Measurements from ENCODE around the gene NEURL1. TPM values are rescaled to one million over a fixed set of nuclear protein-coding genes. Genes with fewer than 3 reads are reported as not detected.

The NEURL1 gene
- total RNA-seq, 4 donors from 2014 or later: 0.12 to 0.13 TPM; not detected in 2

GRCh38 chr10:103578782-103579382 lies 85.4 kb downstream of the NEURL1 start:
- TF ChIP-seq CTCF (IDR thresholded peaks at IDR 0.05): no peak
- DNase-seq (ENCODE audit: low spot score) (no peak), ATAC-seq (ENCODE audit: low FRiP score) (no peak)

- no peak for TF ChIP-seq CTCF (IDR thresholded peaks at IDR 0.05)
- ATAC-seq (ENCODE audit: low FRiP score) (no peak), DNase-seq (ENCODE audit: low spot score) (no peak)
Measured at GRCh38 chr10:103580011-103580410, 86.5 kb downstream of the NEURL1 start.

- no peak for DNase-seq (ENCODE audit: low spot score)
- no peak for TF ChIP-seq CTCF (IDR thresholded peaks at IDR 0.05)
- ATAC-seq (ENCODE audit: low FRiP score): no peak
Measured at GRCh38 chr10:103580430-103580829, 86.9 kb downstream of the NEURL1 start.

DNA sequence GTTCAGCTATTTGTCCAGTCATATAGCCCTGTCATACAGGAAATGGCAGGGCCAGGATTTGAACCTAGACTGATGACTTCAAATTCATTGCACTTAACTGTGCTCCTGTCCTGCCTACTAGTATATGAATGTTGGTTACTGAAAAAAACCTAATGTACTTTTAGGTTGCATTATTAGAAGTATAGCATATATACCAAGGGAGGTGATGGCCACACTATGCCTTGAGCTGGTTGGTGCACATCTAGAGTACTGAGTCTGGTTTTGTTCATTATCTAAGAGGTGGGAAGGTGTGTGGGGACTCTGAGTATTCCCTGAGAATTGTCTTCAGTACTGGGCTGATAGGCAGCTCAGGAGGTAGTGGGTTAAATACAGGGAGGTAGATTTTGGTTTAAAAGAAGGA lies 88.0 kb downstream of the NEURL1 start:
- ATAC-seq (ENCODE audit: low FRiP score): no peak
- no peak for TF ChIP-seq CTCF (IDR thresholded peaks at IDR 0.05)
- no peak for DNase-seq (ENCODE audit: low spot score)

DNA sequence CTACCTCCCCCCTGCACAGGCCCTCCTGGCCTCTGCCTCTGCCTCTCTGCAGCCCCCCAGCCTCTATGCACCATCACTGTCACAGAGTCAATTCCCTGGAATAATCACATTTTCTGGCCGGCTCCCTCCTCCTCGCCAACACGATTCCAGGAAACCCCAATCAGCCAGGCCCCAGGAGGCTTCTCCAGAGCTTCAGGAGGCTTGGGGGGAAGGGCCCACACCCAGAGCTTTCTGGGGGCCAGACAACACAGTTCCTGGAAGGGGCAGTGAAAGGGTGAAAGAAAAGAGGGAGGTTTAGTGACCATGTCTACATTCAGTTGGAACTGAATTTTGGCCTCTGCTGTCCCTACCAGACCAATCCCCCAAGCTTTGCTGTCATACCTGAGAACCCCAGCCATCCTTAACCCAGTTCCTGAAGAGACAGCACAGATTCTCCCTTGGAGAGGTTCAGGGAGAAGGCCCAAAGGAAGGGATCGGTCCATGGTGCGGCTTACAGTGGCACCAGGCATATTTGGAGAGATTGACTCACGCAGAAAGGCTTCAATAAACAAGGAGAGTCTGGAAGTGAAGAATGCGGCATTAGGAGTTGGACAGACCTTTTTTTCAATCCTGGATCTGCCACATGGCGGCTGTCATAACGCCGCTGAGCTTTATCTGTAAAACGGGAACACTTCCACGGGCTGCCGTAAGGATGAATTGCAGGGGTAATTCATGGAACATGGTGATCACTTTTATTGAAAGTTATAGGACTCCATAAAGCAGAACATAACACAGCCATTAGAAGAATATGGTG lies 89.0 kb downstream of the NEURL1 start:
- DNase-seq (ENCODE audit: low spot score): no peak
- ATAC-seq (ENCODE audit: low FRiP score): no peak
- TF ChIP-seq CTCF (IDR thresholded peaks at IDR 0.05): no peak

- no peak for TF ChIP-seq CTCF (IDR thresholded peaks at IDR 0.05)
- ATAC-seq (ENCODE audit: low FRiP score) (no peak), DNase-seq (ENCODE audit: low spot score) (no peak)
Measured at GRCh38 chr10:103583871-103584215, 90.3 kb downstream of the NEURL1 start.

Data from omental fat pad (tissue), 4 donors.